A549 (cell line): ENCODE data around the gene MEGF8. TPM values are rescaled to one million over a fixed set of nuclear protein-coding genes. Genes with fewer than 3 reads are reported as not detected.

Experiments
- ATAC-seq, 2 experiments: fragments of 200-7000 bp in 1 of 2; fragments of >200 bp in 1 of 2; cut with Nextera tagmentation in 1 of 2; cut with Tn5 transposase in 1 of 2; 3 replicates each; pipeline versions ENCODE4 v1.8.0 to v1.9.1; 2018 to 2020; ENCODE audit warnings: mild to moderate bottlenecking in 1 of 2, moderate library complexity in 1 of 2
- CTCF ChIA-PET: fragments of 300-600 bp; sonication (Branson Sonifier 250); formaldehyde crosslinking; extraction: SDS; loops from one replicate; lab custom pipeline; 2021; ENCODE audit warnings: antibody characterized with exemption, inconsistent platforms; lab: Yijun Ruan, JAX
- POLR2A ChIA-PET: fragments of 350-600 bp; formaldehyde crosslinking; extraction: SDS; loops from one replicate; lab custom pipeline; 2021; ENCODE audit warnings: antibody characterized with exemption, inconsistent platforms; lab: Yijun Ruan, JAX
- DNase-seq, 2 experiments: peaks; one replicate each; pipeline versions ENCODE4 v3.0.0 to v3.0.0-alpha.2; 2011 to 2016; ENCODE audit warnings: low read depth in 1 of 2, low spot score in 1 of 2
- FAIRE-seq: peaks from 2 replicates; lab custom pipeline; 2011; peaks lifted over from hg19 to GRCh38; lab: Jason Lieb, UNC
- H3K27ac ChIP-seq, 2 experiments: fragments of >200 bp; sonication (Bioruptor Twin); formaldehyde crosslinking; 3 replicates each; pipeline ENCODE4 v1.5.1; 2016 to 2017
- H3K4me1 ChIP-seq: fragments of >200 bp; sonication (Bioruptor Twin); formaldehyde crosslinking; 3 replicates; pipeline ENCODE4 v1.6.1; 2016
- H3K4me2 ChIP-seq: fragments of >200 bp; sonication (Bioruptor Twin); formaldehyde crosslinking; 3 replicates; pipeline ENCODE4 v1.6.1; 2016
- H3K4me3 ChIP-seq: fragments of >200 bp; sonication (Bioruptor Twin); formaldehyde crosslinking; 3 replicates; pipeline ENCODE4 v1.5.1; 2016
- H3K9me3 ChIP-seq: fragments of >200 bp; sonication (Bioruptor Twin); formaldehyde crosslinking; 3 replicates; pipeline ENCODE4 v1.6.1; 2016
- CBX2 ChIP-seq: fragments of 200-600 bp; sonication (generic); IDR thresholded peaks from 2 replicates; pipeline ENCODE4 v1.6.1; 2016; ENCODE audit warnings: low read depth, mild to moderate bottlenecking, borderline replicate concordance
- CHD2 ChIP-seq: fragments of 150-350 bp; IDR thresholded peaks from 2 replicates; pipeline ENCODE4 v1.6.1; 2014; ENCODE audit warnings: low read length; ENCODE audit not compliant: partially characterized antibody
- CTCF ChIP-seq: fragments of >200 bp; sonication (Bioruptor Twin); formaldehyde crosslinking; IDR thresholded peaks from 3 replicates; pipeline ENCODE4 v1.5.1; 2016
- E2F6 ChIP-seq: IDR thresholded peaks from 2 replicates; pipeline ENCODE4 v1.6.1; 2012; ENCODE audit warnings: low read depth, borderline replicate concordance
- EHF ChIP-seq: fragments of 250-450 bp; sonication (Bioruptor Pico); IDR thresholded peaks from 2 replicates; pipeline ENCODE4 v1.5.0; 2020; ENCODE audit warnings: mild to moderate bottlenecking
- EP300 ChIP-seq, 2 experiments: fragments of >200 bp; sonication (Bioruptor Twin); formaldehyde crosslinking; IDR thresholded peaks; 2 replicates in 1 of 2; 3 replicates in 1 of 2; pipeline ENCODE4 v1.6.1; 2016 to 2017
- FOSL2 ChIP-seq, 2 experiments: fragments of 450-650 bp in 1 of 2; fragments of >200 bp in 1 of 2; sonication (Bioruptor Twin) in 1 of 2; formaldehyde crosslinking; IDR thresholded peaks; 2 replicates each; pipeline versions ENCODE4 v1.5.0 to v1.6.1; 2016 to 2020; ENCODE audit warnings: mild to moderate bottlenecking in 1 of 2, moderate library complexity in 1 of 2
- GATA3 ChIP-seq: IDR thresholded peaks from 2 replicates; pipeline ENCODE4 v1.6.1; 2012; ENCODE audit warnings: borderline replicate concordance
- HES2 ChIP-seq: fragments of >200 bp; sonication (Bioruptor Twin); formaldehyde crosslinking; IDR thresholded peaks from 2 replicates; pipeline ENCODE4 v1.6.1; 2016
- HOXB13 ChIP-seq: fragments of 250-450 bp; sonication (Bioruptor Pico); IDR thresholded peaks from 2 replicates; pipeline ENCODE4 v1.5.0; 2020; ENCODE audit warnings: low read depth, mild to moderate bottlenecking, moderate library complexity
- HOXB5 ChIP-seq: fragments of 250-450 bp; sonication (Bioruptor Pico); IDR thresholded peaks from 2 replicates; pipeline ENCODE4 v1.5.0; 2020; ENCODE audit warnings: mild to moderate bottlenecking, moderate library complexity
- JUNB ChIP-seq: fragments of >200 bp; sonication (Bioruptor Twin); formaldehyde crosslinking; IDR thresholded peaks from 2 replicates; pipeline ENCODE4 v1.6.1; 2016
- MAZ ChIP-seq: fragments of 150-350 bp; IDR thresholded peaks from 2 replicates; pipeline ENCODE4 v1.6.1; 2014; ENCODE audit warnings: antibody characterized with exemption, low read depth, low read length, borderline replicate concordance
- MYC ChIP-seq: IDR thresholded peaks from 2 replicates; pipeline ENCODE4 v1.6.1; 2012; ENCODE audit warnings: mild to moderate bottlenecking, inconsistent platforms, low read length, improper control_type of control experiment, borderline replicate concordance
- NFE2L2 ChIP-seq: fragments of 150-350 bp; conservative IDR thresholded peaks from 2 replicates; pipeline ENCODE4 v1.6.1; 2014; ENCODE audit warnings: low read length
- NPAS2 ChIP-seq: fragments of 250-450 bp; sonication (Bioruptor Pico); IDR thresholded peaks from 2 replicates; pipeline ENCODE4 v1.8.0; 2022; ENCODE audit warnings: mild to moderate bottlenecking, moderate library complexity, borderline replicate concordance
- NR3C1 ChIP-seq: fragments of >200 bp; sonication (Bioruptor Twin); formaldehyde crosslinking; IDR thresholded peaks from 3 replicates; pipeline ENCODE4 v1.6.1; 2017
- PBX3 ChIP-seq: IDR thresholded peaks from 2 replicates; pipeline ENCODE4 v1.6.1; 2012
- PHF8 ChIP-seq: fragments of 200-600 bp; sonication (generic); IDR thresholded peaks from 2 replicates; pipeline ENCODE4 v1.6.1; 2016; ENCODE audit warnings: low read depth, mild to moderate bottlenecking, antibody characterized with exemption, moderate library complexity, borderline replicate concordance
- POLR2AphosphoS2 ChIP-seq: conservative IDR thresholded peaks from 2 replicates; pipeline ENCODE4 v1.6.1; 2012; ENCODE audit warnings: low read length, improper control_type of control experiment, inconsistent platforms
- RAD21 ChIP-seq, 2 experiments: fragments of >200 bp in 1 of 2; sonication (Bioruptor Twin) in 1 of 2; formaldehyde crosslinking in 1 of 2; IDR thresholded peaks in 1 of 2; conservative IDR thresholded peaks in 1 of 2; 2 replicates in 1 of 2; 3 replicates in 1 of 2; pipeline ENCODE4 v1.6.1; 2012 to 2018; ENCODE audit warnings: inconsistent platforms in 1 of 2
- REST ChIP-seq: fragments of 200-600 bp; sonication (generic); IDR thresholded peaks from 2 replicates; pipeline ENCODE4 v1.6.1; 2016; ENCODE audit warnings: antibody characterized with exemption, mild to moderate bottlenecking, moderate library complexity
- RNF2 ChIP-seq: fragments of 200-600 bp; sonication (generic); IDR thresholded peaks from 2 replicates; pipeline ENCODE4 v1.6.1; 2016; ENCODE audit warnings: low read depth, mild to moderate bottlenecking, antibody characterized with exemption, moderate library complexity, borderline replicate concordance
- SMC3 ChIP-seq: fragments of >200 bp; sonication (Bioruptor Twin); formaldehyde crosslinking; IDR thresholded peaks from 3 replicates; pipeline ENCODE4 v1.6.1; 2018; ENCODE audit warnings: inconsistent platforms
- SREBF2 ChIP-seq: fragments of 450-650 bp; IDR thresholded peaks from 2 replicates; pipeline ENCODE4 v1.6.1; 2014; ENCODE audit warnings: mild to moderate bottlenecking, moderate library complexity
- TFCP2L1 ChIP-seq: fragments of 250-450 bp; sonication (Bioruptor Pico); IDR thresholded peaks from 2 replicates; pipeline ENCODE4 v1.5.0; 2021; ENCODE audit warnings: mild to moderate bottlenecking
- ZC3H11A ChIP-seq: fragments of 450-650 bp; IDR thresholded peaks from 2 replicates; pipeline ENCODE4 v1.6.1; 2014; ENCODE audit warnings: antibody characterized with exemption, mild to moderate bottlenecking
- ZFP36 ChIP-seq: fragments of 450-650 bp; IDR thresholded peaks from 2 replicates; pipeline ENCODE4 v1.6.1; 2014; ENCODE audit warnings: borderline replicate concordance; ENCODE audit not compliant: partially characterized antibody
- ZNF302 ChIP-seq: fragments of 250-450 bp; sonication (Bioruptor Pico); IDR thresholded peaks from 2 replicates; pipeline ENCODE4 v1.9.0; 2021; ENCODE audit warnings: inconsistent platforms, mild to moderate bottlenecking, moderate library complexity
- WGBS: methylation state at CpG from one replicate; pipeline ENCODE4 v1.1.6; 2017; ENCODE audit errors: missing lambda C conversion rate; 5-methylcytosine and 5-hydroxymethylcytosine counted together
- polyA plus RNA-seq, 4 experiments: library from polyadenylated mRNA; depleted of rRNA in 3 of 4; stranded (reverse); fragments of >200 nt; fragmentation: RNase III in 1 of 4; extraction: RNeasy Plus Mini Kit Qiagen cat#74134 plus additional on column Dnase treatment in 1 of 4; gene quantifications; 2 replicates in 3 of 4; 3 replicates in 1 of 4; pipeline ENCODE4 v1.2.3, GENCODE V29; 2011 to 2017

Gene MEGF8
- polyA plus RNA-seq, 2 of the 4 experiments (the other 2 are of a cell fraction), result 10.4 to 27.2 TPM

- TF ChIP-seq E2F6, result no peak
- TF ChIP-seq PBX3, result no peak
- no peak for TF ChIP-seq GATA3
- TF ChIP-seq EP300 (IDR thresholded peaks at IDR 0.05), result no peak
- TF ChIP-seq POLR2AphosphoS2, result no peak
- TF ChIP-seq FOSL2 (IDR thresholded peaks at IDR 0.05), result no peak
- TF ChIP-seq FOSL2 (CRISPR knock-in tag; IDR thresholded peaks at IDR 0.05), result no peak
- no peak for TF ChIP-seq RNF2
- peak; percentile 81 for TF ChIP-seq SMC3
- TF ChIP-seq NFE2L2, result no peak
- TF ChIP-seq ZC3H11A, result no peak
- no peak for TF ChIP-seq NR3C1
- no peak for TF ChIP-seq HOXB5 (CRISPR knock-in tag)
- no peak for TF ChIP-seq PHF8
- TF ChIP-seq NPAS2, result no peak
- TF ChIP-seq HOXB13 (CRISPR knock-in tag), result no peak
- peak; percentile 87 for TF ChIP-seq MAZ
- TF ChIP-seq, all 56 proteins: peak for 5
These were observed 34.7 kb upstream of the MEGF8 start (continued) for GRCh38 chr19:42290523-42291434.

- H3K4me2 ChIP-seq, result no peak overlapping the region
- no peak overlapping the region for H3K4me3 ChIP-seq
- no peaks in the 10 kb centered on the region for H3K9me3 ChIP-seq
- WGBS, result 69% methylated on average over 9 of the region's 9 CpGs
- CTCF ChIA-PET, result interaction anchor here (0.5 to 23.7 kb wide), 12 partner anchors 9 to 209 kb away, joined by 3 to 616 read pairs (median 4); partner anchors contain the start of genes CIC, DEDD2, GSK3A and PAFAH1B3
- FAIRE-seq (no peak), DNase-seq (no peak), ATAC-seq (peak in 1 of 2 experiments; percentile 14; a peak in 3 of 6 replicates)
- POLR2A ChIA-PET, result no interaction called here
- peaks cover 10% of the 10 kb centered on the region for H3K4me1 ChIP-seq
- no peak overlapping the region for H3K27ac ChIP-seq
- TF ChIP-seq CBX2 (no peak), ZFP36 (no peak), REST (no peak), HOXB5 (CRISPR knock-in tag) (no peak), RAD21 (conservative IDR thresholded peaks at IDR 0.05 in 1 of 2, IDR thresholded peaks at IDR 0.05 in 1 of 2) (no peak), JUNB (no peak), NPAS2 (no peak), E2F6 (no peak), CHD2 (no peak), HES2 (no peak), PHF8 (no peak), POLR2AphosphoS2 (no peak), TFCP2L1 (CRISPR knock-in tag) (no peak), SREBF2 (no peak), CTCF (no peak), MYC (no peak), EHF (no peak), ZNF302 (no peak)
These were observed 34.0 kb upstream of the MEGF8 start for GRCh38 chr19:42291435-42291810.
